Central memory CD4-positive, alpha-beta T cell (primary cell): Measurements from ENCODE around the gene CSK.

Experiments
- DNase-seq: peaks from one replicate; pipeline ENCODE4 v3.0.0; 2022

CSK gene

GRCh38 chr15:74802862-74803447 is 21.1 kb downstream of the CSK start:
- no peak for DNase-seq

GRCh38 chr15:74804935-74805334 is 23.1 kb downstream of the CSK start:
- DNase-seq: no peak

GRCh38 chr15:74807282-74807681 is 25.4 kb downstream of the CSK start:
- no peak for DNase-seq

GRCh38 chr15:74808078-74808839 is 26.4 kb downstream of the CSK start:
- DNase-seq: no peak

GRCh38 chr15:74808840-74809229 is 27.0 kb downstream of the CSK start:
- no peak for DNase-seq

- no peak for DNase-seq
Observed at GRCh38 chr15:74809242-74809641, 27.4 kb downstream of the CSK start.

GRCh38 chr15:74809956-74810355 is 28.1 kb downstream of the CSK start:
- no peak for DNase-seq

- no peak for DNase-seq
Observed at GRCh38 chr15:74812533-74812932, 30.7 kb downstream of the CSK start, which contains the start of gene LMAN1L. TSS of gene LMAN1L (plus strand) at chr15:74812835. CDS start at chr15:74812855, 20 bp downstream.

GRCh38 chr15:74815121-74815934 is 33.4 kb downstream of the CSK start:
- no peak for DNase-seq

- no peak for DNase-seq
Observed at GRCh38 chr15:74815961-74816360, 34.1 kb downstream of the CSK start.

GRCh38 chr15:74816624-74817369 is 34.9 kb downstream of the CSK start:
- no peak for DNase-seq

- DNase-seq: no peak
Observed at GRCh38 chr15:74817370-74817737, 35.5 kb downstream of the CSK start.

GRCh38 chr15:74820056-74820455 is 38.2 kb downstream of the CSK start:
- DNase-seq: no peak

- no peak for DNase-seq
Observed at GRCh38 chr15:74821091-74821789, 39.4 kb downstream of the CSK start.

GRCh38 chr15:74821790-74822158 is 39.9 kb downstream of the CSK start:
- no peak for DNase-seq

- no peak for DNase-seq
Observed at GRCh38 chr15:74822233-74822632, 40.4 kb downstream of the CSK start.

GRCh38 chr15:74823324-74823723 is 41.4 kb downstream of the CSK start:
- no peak for DNase-seq

GRCh38 chr15:74824976-74825375 is 43.1 kb downstream of the CSK start:
- DNase-seq: no peak

- no peak for DNase-seq
Observed at GRCh38 chr15:74825866-74826265, 44.0 kb downstream of the CSK start.

GRCh38 chr15:74826364-74826819 is 44.5 kb downstream of the CSK start, which contains the start of gene CPLX3:
TSS of gene CPLX3 (plus strand) at chr15:74826627. CDS start at chr15:74826704, 77 bp downstream.
- DNase-seq: peak; percentile 26

- no peak for DNase-seq
Observed at GRCh38 chr15:74826921-74827320, 45.0 kb downstream of the CSK start.

GRCh38 chr15:74827614-74828013 is 45.7 kb downstream of the CSK start:
- DNase-seq: no peak
